Endothelial cell of umbilical vein (primary cell): ENCODE results near the gene USP6.

ENCODE experiments used
- EZH2 ChIP-seq: IDR thresholded peaks from 2 replicates; pipeline ENCODE4 v1.6.1; 2012; ENCODE audit warnings: borderline replicate concordance, low read depth, mild to moderate bottlenecking, moderate library complexity, low read length, inconsistent platforms; ENCODE audit not compliant: severe bottlenecking
- JUN ChIP-seq: IDR thresholded peaks from 2 replicates; pipeline ENCODE4 v1.6.1; 2011; ENCODE audit warnings: borderline replicate concordance, low read depth; ENCODE audit not compliant: insufficient read length, insufficient read depth
- MYC ChIP-seq: IDR thresholded peaks from one replicate; pipeline ENCODE4 v1.6.1; 2011; ENCODE audit warnings: mild to moderate bottlenecking, low read depth, low read length
- POLR2A ChIP-seq: IDR thresholded peaks from 2 replicates; pipeline ENCODE4 v1.6.1; 2012; ENCODE audit warnings: low read depth, mild to moderate bottlenecking, control low read depth, low read length
- POLR2AphosphoS5 ChIP-seq: IDR thresholded peaks from 2 replicates; pipeline ENCODE4 v1.6.1; 2012; ENCODE audit warnings: low read depth, mild to moderate bottlenecking, control low read depth, low read length, moderate library complexity; ENCODE audit not compliant: insufficient read depth
- TF ChIP-seq, protein P1 (sequence below), 2 donors: IDR thresholded peaks; 1 replicate in 1 of 2; 2 replicates in 1 of 2; pipeline ENCODE4 v1.5.1; 2011; ENCODE audit warnings: low read length in 2 of 2, mild to moderate bottlenecking in 2 of 2, moderate library complexity in 2 of 2, control low read depth in 1 of 2, inconsistent platforms in 1 of 2, low read depth in 1 of 2; ENCODE audit not compliant: insufficient read depth in 1 of 2; ENCODE audit errors: extremely low read depth in 1 of 2
- TF ChIP-seq, protein P2 (sequence below): IDR thresholded peaks from 2 replicates; pipeline ENCODE4 v1.6.1; 2011; ENCODE audit not compliant: insufficient read depth, insufficient read length

DNA sequence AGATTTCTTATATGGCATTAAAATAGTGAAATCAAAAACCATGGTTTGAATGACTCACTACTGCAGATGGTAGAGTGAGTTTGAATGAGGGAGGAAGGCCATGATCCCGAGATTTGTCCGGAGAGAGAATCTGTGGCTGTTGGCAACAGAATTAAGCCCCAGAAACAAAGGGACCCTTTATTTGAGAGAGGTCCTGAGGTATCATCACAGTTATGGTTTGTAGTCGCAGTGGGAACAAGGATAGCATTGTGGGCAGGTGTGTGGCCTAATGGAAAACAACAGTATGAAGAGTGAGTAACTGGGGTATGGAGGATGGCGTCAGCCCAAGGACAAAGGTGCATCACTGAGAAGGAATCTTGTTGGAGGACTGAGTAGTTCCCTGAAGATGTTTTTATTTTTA lies 46.1 kb upstream of the USP6 start:
- no peak for TF ChIP-seq EZH2
- TF ChIP-seq, protein P1, sequence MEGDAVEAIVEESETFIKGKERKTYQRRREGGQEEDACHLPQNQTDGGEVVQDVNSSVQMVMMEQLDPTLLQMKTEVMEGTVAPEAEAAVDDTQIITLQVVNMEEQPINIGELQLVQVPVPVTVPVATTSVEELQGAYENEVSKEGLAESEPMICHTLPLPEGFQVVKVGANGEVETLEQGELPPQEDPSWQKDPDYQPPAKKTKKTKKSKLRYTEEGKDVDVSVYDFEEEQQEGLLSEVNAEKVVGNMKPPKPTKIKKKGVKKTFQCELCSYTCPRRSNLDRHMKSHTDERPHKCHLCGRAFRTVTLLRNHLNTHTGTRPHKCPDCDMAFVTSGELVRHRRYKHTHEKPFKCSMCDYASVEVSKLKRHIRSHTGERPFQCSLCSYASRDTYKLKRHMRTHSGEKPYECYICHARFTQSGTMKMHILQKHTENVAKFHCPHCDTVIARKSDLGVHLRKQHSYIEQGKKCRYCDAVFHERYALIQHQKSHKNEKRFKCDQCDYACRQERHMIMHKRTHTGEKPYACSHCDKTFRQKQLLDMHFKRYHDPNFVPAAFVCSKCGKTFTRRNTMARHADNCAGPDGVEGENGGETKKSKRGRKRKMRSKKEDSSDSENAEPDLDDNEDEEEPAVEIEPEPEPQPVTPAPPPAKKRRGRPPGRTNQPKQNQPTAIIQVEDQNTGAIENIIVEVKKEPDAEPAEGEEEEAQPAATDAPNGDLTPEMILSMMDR (IDR thresholded peaks at IDR 0.05; ENCODE audit: extremely low read depth in 1 of 2, insufficient read depth in 1 of 2, low read depth in 1 of 2, low read length in 2 of 2), result no peak
- no peak for TF ChIP-seq JUN
- no peak for TF ChIP-seq POLR2AphosphoS5
- TF ChIP-seq, protein P2, sequence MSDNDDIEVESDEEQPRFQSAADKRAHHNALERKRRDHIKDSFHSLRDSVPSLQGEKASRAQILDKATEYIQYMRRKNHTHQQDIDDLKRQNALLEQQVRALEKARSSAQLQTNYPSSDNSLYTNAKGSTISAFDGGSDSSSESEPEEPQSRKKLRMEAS, result no peak
- no peak for TF ChIP-seq POLR2A
- TF ChIP-seq MYC, result no peak
